Activated CD8-positive, alpha-beta T cell treated with anti-CD3 and anti-CD28 coated beads for 36 hours (primary cell): ENCODE measurements around the gene RAB34. TPM values are rescaled to one million over a fixed set of nuclear protein-coding genes. Genes with fewer than 3 reads are reported as not detected.

Experiments
- ATAC-seq: fragments of 200-7000 bp; cut with Tn5 transposase; one replicate; pipeline ENCODE4 v1.10.0; 2021; ENCODE audit warnings: mild to moderate bottlenecking, moderate library complexity
- CTCF ChIA-PET: fragments of 350-600 bp; sonication (Branson Sonifier 250); formaldehyde crosslinking; loops from one replicate; lab custom pipeline; 2021; ENCODE audit warnings: antibody characterized with exemption; lab: Charles Lee
- POLR2A ChIA-PET: fragments of 350-600 bp; sonication (Branson Sonifier 250); formaldehyde crosslinking; loops from one replicate; lab custom pipeline; 2021; ENCODE audit warnings: antibody characterized with exemption; lab: Charles Lee
- DNase-seq: peaks from one replicate; pipeline ENCODE4 v3.0.0-alpha.2; 2020
- H3K27ac Mint-ChIP-seq: one replicate; pipeline ENCODE4 v1.8.0; 2021; ENCODE audit warnings: mild to moderate bottlenecking, mixed read lengths
- H3K27me3 Mint-ChIP-seq: one replicate; pipeline ENCODE4 v1.8.0; 2021; ENCODE audit warnings: mixed read lengths
- H3K36me3 Mint-ChIP-seq: one replicate; pipeline ENCODE4 v1.8.0; 2021; ENCODE audit warnings: low read depth, mixed read lengths
- H3K4me1 Mint-ChIP-seq: one replicate; pipeline ENCODE4 v1.8.0; 2021; ENCODE audit warnings: low read depth, mixed read lengths
- H3K4me3 Mint-ChIP-seq: one replicate; pipeline ENCODE4 v1.8.0; 2021; ENCODE audit warnings: mild to moderate bottlenecking, moderate library complexity, mixed read lengths
- H3K9me3 Mint-ChIP-seq: one replicate; pipeline ENCODE4 v1.8.0; 2021; ENCODE audit warnings: mixed read lengths
- CTCF ChIP-seq: fragments of 200-600 bp; IDR thresholded peaks from one replicate; pipeline ENCODE4 v1.8.0; 2022; ENCODE audit warnings: antibody characterized with exemption, mild to moderate bottlenecking
- intact Hi-C: fragments of 100-400 bp; cut with micrococcal nuclease; formaldehyde crosslinking; loops from one replicate; pipeline ENCODE4 v1.10.0; 2022
- total RNA-seq, 2 experiments: library from RNA; stranded (reverse); gene quantifications; one replicate each; pipeline ENCODE4 v1.2.3, GENCODE V29; 2021

RAB34 gene
- total RNA-seq, 2 experiments from 2014 or later, result 9.8 to 14.4 TPM

GRCh38 chr17:28748852-28749515, 31.3 kb upstream of the RAB34 start:
- H3K9me3 Mint-ChIP-seq, result no peaks in the 10 kb centered on the region
- CTCF ChIA-PET, result interaction anchor here (0.8 to 17.1 kb wide), 13 partner anchors 9 to 149 kb away, joined by 3 to 609 read pairs (median 4); partner anchors contain the start of genes NEK8, PROCA1 and TLCD1
- POLR2A ChIA-PET, result interaction anchor here (1.1 to 20.7 kb wide), 6 partner anchors 10 to 201 kb away, joined by 3 to 480 read pairs (median 6); partner anchors contain the start of genes NEK8, PROCA1, RPL23A and TLCD1
- peaks cover 53% of the 10 kb centered on the region for H3K36me3 Mint-ChIP-seq
- ATAC-seq, result no peak
- peaks cover 46% of the 10 kb centered on the region for H3K4me1 Mint-ChIP-seq
- H3K27ac Mint-ChIP-seq, result peak overlapping the region; percentile 50
- no peak for TF ChIP-seq CTCF
- no peak for DNase-seq
- intact Hi-C loops, result no loop called here
- H3K4me3 Mint-ChIP-seq, result peak overlapping the region; percentile 1
- no peaks in the 10 kb centered on the region for H3K27me3 Mint-ChIP-seq

GRCh38 chr17:28747801-28748750, 30.4 kb upstream of the RAB34 start:
- TF ChIP-seq CTCF, result no peak
- intact Hi-C loops, result no loop called here

GRCh38 chr17:28747051-28747691, 29.5 kb upstream of the RAB34 start:
- ChIA-PET CTCF (interaction anchor here (5.7 to 17.1 kb wide), 2 partner anchors 16 to 20 kb away, joined by 38 to 609 read pairs; partner anchors contain the start of genes NEK8 and TLCD1), POLR2A (interaction anchor here (1.3 to 20.7 kb wide), 3 partner anchors 10 to 152 kb away, joined by 3 to 480 read pairs (median 10); partner anchors contain the start of genes NEK8, RPL23A and TLCD1)
- Mint-ChIP-seq H3K27me3 (no peaks in the 10 kb centered on the region), H3K9me3 (no peaks in the 10 kb centered on the region), H3K4me3 (peak overlapping the region; percentile 91), H3K27ac (peak overlapping the region; percentile 52), H3K36me3 (peaks cover 49% of the 10 kb centered on the region), H3K4me1 (peaks cover 43% of the 10 kb centered on the region)
- no peak for TF ChIP-seq CTCF
- DNase-seq (no peak), ATAC-seq (no peak)
- intact Hi-C loops, result no loop called here

More at GRCh38 chr17:28747801-28748750, 30.4 kb upstream of the RAB34 start:
- H3K4me1 Mint-ChIP-seq, result peaks cover 46% of the 10 kb centered on the region
- peak overlapping the region; percentile 50 for H3K27ac Mint-ChIP-seq
- peaks cover 53% of the 10 kb centered on the region for H3K36me3 Mint-ChIP-seq
- H3K27me3 Mint-ChIP-seq, result no peaks in the 10 kb centered on the region
- POLR2A ChIA-PET, result interaction anchor here (1.2 to 20.7 kb wide), 3 partner anchors 9 to 201 kb away, joined by 4 to 480 read pairs (median 8); partner anchors contain the start of genes NEK8, RPL23A and TLCD1
- DNase-seq, result no peak
- H3K9me3 Mint-ChIP-seq, result no peaks in the 10 kb centered on the region
- no peak overlapping the region for H3K4me3 Mint-ChIP-seq
- no peak for ATAC-seq
- CTCF ChIA-PET, result interaction anchor here (3.7 to 17.1 kb wide), 4 partner anchors 15 to 62 kb away, joined by 22 to 609 read pairs (median 74); partner anchors contain the start of genes NEK8 and TLCD1

- POLR2A ChIA-PET, result interaction anchor here (1.3 to 20.7 kb wide), 5 partner anchors 10 to 153 kb away, joined by 3 to 480 read pairs (median 5); partner anchors contain the start of genes NEK8, RPL23A and TLCD1
- peaks cover 45% of the 10 kb centered on the region for H3K36me3 Mint-ChIP-seq
- peak overlapping the region; percentile 90 for H3K27ac Mint-ChIP-seq
- TF ChIP-seq CTCF, result no peak
- H3K27me3 Mint-ChIP-seq, result no peaks in the 10 kb centered on the region
- intact Hi-C loops, result no loop called here
- ATAC-seq, result no peak
- DNase-seq, result no peak
- no peaks in the 10 kb centered on the region for H3K9me3 Mint-ChIP-seq
- peak overlapping the region; percentile 91 for H3K4me3 Mint-ChIP-seq
- peaks cover 48% of the 10 kb centered on the region for H3K4me1 Mint-ChIP-seq
- CTCF ChIA-PET, result interaction anchor here (0.7 to 17.1 kb wide), 3 partner anchors 17 to 102 kb away, joined by 3 to 609 read pairs (median 38); partner anchors contain the start of genes NEK8 and TLCD1
Measured at GRCh38 chr17:28746611-28747050, 29.0 kb upstream of the RAB34 start.
